ENCODE data around the gene ASB8. TPM values are rescaled to one million over a fixed set of nuclear protein-coding genes. Genes with fewer than 3 reads are reported as not detected.
"Not testable (repeated sequence)": the region's sequence is repeated elsewhere in the genome, so short reads cannot be mapped to it uniquely, and the experiment has no call there.

The ASB8 gene
- polyA plus RNA-seq, 3 donors: 28.6 to 46.4 (median 44.5) TPM

DNA sequence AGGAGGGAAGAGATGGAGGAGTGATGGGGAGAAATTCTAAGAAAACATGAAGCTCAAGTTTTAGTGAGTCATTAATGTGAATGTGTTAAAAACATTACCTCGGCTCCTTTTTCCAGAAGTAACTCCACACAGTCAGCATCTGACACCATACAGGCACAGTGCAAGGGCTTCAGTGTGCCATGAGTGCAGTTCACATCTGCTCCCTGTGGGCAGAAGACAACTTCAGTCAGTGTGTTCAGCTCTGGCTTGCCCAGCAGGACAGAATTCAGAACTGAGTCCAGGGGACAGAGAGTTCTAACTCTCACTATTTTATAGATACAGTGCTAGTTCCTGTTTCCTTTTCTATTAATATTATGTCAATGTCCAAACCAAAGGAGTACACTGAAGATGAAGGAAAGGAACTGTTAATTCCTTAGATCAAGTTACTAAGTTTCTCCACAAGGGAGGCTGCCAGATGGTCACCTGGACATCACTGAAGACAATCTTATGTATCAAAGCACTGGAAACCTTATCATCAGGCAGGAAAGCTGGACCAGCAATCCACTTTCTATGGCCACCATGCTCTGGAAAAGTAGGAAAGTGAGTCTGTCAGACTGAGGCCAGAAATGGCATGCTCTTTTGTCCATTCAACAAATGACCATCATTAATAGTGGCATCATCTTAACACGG, 6.1 kb downstream of the ASB8 start:
- no peak for DNase-seq

DNA sequence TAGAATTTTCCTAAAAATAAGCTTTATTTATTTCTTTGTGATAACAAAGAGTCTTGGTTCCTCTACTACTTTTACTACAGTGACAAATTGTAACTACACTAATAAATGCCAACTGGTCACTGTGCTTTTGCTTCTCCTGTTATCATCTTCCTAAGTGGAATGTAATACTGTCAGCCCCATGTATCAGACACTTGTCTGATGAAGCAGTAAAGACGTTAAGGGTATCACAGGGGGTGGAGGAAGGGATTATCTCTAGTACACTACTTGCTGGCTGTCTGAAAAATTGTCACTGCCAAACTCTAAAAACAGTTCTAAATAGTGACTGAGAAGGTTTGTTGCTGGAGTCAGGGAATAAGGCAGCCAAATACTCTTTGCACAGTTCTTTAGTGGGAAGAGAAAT, 11.3 kb downstream of the ASB8 start:
- no peak for DNase-seq

DNA sequence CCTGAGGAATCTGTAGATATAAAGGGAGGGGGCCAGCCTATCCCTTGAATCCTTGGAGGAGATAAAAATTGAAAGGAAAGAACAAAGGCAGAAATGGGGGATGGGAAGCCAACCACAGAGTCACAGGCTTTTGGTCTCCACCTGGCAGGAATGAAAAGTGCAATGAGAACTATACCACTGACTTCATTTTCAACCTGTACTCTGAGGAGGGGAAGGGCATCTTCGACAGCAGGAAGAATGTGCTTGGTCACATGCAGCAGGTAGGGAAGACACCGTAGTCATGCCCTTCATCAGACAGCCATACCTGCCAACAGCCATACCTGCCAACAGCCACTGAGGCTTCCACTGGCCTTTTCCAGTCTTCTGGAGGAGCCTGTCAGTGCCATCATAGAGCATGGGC, 13.4 kb downstream of the ASB8 start:
- no peak for DNase-seq

DNA sequence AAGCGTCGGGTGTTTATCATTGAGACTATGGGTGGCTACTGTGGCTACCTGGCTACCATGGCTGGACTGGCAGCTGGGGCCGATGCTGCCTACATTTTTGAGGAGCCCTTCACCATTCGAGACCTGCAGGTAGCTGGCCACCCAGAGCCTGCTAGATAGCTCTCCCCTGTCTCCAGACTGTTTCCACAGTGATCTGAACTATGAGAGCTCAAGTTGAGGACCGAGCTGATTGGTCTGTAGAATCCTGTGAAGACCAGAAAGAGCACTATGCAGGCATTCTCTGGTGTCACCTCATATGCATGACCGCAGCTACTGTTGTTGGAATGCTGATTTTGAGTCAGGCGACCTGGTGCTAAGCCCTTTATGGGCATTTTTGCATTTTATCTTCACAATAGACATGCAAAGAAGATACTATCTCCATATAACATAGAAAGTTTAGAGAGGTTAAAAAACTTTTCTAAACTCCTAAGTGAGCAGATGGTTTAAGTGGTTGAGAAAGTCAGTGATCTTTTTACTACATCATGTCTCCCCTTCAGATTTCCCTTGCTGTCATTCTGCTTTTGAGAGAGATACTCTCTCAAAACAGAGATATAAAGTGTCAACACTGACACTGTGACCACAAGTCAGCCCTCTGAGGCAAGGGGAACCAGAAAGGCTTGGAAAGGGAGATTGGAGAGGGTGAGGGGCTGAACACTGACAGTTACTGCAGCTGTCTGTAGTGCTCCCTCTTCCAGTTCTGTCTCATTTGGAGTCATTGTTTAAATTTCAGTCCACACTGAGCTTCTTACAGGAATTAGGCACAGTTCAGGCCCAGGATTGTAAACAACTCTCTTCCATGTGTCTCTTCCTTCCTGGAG, 14.3 kb downstream of the ASB8 start:
- DNase-seq: no peak

DNA sequence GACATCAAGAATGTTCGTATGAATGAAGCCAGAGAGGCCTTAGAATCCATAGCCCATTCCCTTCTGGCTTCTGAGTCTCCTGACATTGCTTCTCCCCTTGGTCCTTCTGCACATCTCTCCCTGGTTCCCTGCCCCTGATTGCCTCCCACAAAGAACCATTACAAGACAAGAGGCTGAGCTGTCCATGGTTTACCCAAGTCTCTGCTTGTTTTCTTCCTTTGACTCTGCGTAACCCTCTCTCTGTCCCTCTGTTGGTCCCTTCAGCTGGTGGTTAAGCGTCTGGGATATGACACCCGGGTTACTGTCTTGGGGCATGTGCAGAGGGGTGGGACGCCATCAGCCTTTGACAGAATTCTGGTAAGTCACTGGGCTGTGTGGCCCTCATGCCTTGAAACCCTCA, 22.3 kb downstream of the ASB8 start:
- no peak for DNase-seq

DNA sequence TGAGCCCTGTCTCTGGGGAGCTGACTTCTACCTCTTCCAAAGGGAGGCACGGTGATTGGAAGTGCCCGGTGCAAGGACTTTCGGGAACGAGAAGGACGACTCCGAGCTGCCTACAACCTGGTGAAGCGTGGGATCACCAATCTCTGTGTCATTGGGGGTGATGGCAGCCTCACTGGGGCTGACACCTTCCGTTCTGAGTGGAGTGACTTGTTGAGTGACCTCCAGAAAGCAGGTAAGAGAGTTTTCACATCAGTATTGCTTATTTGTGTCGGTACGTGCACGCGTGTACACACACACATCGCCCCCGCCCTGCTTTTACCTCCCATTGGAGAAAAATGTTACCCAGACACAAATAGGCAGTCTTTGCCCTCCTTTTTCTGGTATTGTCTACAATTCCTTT, 24.5 kb downstream of the ASB8 start:
- no peak for DNase-seq

DNA sequence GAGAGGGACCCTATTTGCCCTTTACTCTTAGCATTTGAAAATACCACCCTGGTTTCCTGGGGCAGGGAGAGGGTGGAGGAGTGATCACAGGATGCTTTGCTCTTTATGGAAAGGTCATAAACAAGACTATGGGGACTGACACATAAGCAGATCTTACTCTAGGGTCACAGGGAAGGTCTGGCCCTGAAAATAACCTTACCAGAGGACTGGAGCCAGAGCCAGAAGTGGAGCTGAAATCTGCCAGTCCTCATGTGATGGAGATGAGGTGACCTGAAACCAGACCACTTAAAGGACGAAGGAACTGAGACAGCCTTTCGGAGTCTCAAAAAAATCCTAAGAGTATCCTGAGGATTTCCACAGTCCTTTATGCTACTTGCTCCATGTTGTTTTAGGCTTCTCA, 25.8 kb downstream of the ASB8 start:
- DNase-seq: no peak

DNA sequence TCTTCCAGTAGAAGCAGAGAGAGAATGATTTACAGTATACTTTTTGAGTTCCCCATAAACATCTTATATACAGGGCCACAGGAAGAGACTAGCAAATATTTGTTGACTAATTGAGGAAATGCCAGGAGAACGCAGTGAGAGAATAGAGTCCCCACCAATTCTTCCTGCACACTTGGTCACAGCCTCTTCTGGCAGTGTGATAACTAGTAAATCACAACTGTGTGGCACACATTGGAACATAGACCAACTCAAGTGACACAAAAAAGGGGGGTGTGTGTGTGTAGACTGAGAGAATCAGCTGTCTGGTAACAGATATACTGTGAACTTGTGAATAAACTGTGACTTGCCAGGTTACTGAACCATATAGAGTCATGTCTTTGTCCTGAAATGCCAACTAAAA, 27.9 kb downstream of the ASB8 start:
- no peak for DNase-seq

DNA sequence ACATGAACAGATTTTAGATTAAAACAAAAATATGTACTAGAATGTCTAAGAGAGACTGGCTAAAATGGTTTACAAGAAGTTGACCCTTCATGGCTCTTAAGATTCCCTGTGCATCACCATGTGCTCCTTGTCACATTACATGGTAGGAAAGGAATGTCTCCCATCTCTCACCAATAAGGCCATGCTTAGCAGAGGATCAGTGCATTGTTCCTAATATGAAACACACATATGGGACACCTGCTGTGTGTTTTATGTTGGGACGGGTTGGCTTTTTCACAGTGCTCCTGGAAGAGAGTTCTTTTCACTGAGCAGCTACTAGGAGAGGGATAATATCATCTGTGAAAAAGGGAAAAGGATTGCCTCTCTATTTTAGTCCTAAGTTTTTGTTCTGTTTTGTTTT, 28.5 kb downstream of the ASB8 start:
- no peak for DNase-seq

DNA sequence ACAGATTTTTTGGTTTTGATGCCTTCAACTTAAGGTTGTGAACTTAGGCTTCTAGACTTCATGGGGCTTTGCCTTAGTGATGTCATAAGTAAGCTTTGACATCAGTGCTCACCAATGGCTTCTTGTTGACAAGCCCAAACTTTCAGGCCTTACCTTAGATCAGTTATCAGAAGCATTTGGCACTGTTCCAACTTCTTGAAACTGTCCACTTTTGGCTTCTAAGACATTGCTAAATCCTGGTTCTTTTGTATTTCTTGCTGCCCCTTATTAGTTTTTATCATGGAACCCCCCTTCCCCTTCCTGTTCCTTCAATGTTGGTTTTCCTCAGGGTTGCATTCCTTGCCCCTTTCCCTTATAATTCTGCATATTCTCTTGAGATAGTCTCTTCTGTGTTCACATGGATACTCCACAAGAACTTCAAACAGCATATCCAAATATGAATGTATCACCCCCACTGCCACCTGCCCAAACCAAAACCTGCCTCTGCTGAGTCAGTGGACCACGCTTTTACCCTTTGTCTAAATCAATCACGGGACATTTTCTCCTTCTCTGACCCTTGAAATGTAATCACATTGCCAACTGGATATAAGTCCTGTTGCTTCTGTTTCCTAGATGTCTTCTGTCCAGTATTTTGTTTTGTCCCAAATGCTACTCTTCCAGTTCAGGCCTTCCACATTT, 30.2 kb downstream of the ASB8 start:
- no peak for DNase-seq

DNA sequence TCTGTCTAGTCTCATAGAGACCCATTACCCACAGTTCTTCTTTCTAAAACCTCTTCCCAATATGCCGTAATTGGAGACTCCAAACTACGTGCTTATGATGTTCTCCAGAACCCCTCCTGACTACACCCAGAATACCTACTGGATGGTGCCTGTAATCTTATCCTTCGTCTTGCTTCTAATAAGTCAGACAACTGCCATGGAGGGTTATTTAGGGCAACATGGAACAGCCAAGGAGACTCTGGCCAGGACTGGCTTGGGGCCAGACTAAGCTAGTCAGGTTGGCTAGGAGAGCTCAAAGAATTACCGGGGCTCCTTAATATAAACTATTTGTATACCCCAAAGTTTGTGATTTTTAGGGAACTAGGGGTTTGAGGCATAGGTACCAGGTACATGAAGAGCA, 31.3 kb downstream of the ASB8 start:
- no peak for DNase-seq

DNA sequence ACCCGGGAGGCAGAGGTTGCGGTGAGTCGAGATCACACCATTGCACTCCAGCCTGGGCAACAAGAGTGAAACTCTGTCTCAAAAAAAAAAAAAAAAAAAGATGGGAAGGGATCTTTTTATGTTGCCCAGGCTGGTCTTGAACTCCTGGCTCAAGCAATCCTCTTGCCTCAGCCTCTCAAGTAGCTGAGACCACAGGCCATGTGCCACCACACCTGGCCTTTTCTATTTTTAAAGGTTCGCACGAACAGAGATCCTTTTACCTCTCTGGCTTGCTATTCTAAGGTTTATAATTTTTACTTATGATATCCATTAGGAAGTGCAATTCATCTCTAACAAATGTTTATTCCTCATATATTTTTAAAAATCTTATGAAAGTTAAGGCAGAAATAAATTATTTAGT, 31.8 kb downstream of the ASB8 start:
- DNase-seq: not testable (repeated sequence)

DNA sequence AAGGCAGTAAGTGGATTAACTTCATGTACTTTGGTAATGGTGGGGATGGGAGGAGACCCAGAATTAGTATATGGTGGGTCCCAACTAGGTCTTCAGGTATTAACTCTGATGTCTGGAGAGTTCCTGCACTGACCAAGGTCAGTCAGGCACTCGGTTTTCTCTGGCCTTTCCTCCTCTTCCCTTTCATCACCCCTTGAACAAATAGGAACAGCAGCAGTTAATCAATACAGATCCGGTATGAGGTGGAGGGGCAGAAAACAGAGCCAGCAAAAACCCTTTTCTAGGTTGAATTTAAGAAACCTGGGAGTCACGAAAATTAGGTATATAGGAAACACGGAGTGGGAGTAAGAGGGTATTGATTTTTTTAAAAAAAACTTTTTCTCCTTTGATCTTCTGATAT, 34.1 kb downstream of the ASB8 start:
- DNase-seq: no peak

DNA sequence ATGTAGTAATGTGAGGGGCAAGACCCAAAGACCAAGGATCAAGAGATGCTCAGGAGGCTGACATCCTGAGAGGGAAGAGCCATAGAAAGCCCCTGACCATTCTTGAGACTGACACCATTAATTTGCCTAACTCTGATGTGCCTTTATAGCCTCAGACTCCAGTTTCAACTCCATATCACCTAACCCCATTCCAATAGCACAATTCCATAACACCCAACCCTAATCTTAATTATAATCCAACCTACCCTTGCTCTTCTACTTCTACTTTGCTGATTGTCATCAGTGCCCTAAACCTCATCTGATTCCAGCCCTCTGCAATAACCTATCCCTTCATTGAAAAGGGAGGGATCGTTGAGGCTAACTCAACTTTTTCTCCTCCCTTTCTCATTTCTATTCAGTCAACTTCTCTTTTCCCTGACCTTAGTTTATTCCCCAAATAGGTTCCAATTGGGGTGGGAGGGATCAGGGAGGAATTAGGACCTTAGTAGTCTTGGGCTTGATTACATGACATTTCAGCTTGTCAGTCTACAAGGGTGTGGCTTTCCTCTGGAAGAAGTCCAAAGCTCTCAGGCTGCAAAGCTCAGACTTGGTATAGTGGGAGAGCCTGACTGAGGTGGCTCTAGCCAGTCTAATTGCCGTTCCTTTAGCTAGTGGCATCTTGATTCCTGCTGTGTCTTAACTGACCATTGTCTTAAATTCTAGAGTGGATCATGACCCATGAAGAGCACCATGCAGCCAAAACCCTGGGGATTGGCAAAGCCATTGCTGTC, 35.1 kb downstream of the ASB8 start:
- DNase-seq: no peak

DNA sequence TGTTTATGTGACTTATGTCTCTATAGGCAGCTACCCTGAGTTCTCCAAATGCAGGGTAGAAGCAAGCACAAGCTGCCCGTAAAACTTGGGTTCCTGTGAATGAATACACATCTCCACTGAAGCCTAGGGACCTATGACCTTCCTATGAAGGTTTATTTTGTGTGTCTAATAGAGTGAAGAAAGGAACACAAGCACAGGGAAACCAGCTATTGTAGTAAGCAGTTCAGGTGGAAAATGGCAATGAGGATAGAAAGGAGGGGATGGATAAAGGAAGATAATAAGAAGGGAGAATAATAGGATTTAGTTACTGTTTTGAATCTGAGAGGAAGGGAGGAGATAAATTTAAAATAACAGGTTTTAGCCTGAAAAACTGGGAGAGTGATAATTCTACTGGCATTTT, 35.8 kb downstream of the ASB8 start:
- no peak for DNase-seq

DNA sequence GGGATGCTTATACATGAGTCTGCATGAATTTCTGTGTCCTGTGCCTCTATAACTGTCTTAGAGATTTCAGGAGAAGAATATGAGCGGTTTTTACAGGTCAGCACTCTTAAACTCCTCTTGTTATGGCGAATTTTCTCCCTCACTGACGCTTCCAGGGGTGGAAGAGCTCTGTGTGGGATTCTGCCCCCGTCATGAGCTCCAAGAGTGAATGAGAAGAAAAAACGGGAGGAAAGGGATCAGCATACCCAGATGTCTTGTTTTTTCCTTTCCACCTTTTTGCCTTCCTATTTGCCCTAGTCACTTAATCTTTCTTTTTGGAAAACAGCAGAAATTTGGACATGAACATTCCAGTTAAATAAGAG, 37.5 kb downstream of the ASB8 start:
- no peak for DNase-seq

DNA sequence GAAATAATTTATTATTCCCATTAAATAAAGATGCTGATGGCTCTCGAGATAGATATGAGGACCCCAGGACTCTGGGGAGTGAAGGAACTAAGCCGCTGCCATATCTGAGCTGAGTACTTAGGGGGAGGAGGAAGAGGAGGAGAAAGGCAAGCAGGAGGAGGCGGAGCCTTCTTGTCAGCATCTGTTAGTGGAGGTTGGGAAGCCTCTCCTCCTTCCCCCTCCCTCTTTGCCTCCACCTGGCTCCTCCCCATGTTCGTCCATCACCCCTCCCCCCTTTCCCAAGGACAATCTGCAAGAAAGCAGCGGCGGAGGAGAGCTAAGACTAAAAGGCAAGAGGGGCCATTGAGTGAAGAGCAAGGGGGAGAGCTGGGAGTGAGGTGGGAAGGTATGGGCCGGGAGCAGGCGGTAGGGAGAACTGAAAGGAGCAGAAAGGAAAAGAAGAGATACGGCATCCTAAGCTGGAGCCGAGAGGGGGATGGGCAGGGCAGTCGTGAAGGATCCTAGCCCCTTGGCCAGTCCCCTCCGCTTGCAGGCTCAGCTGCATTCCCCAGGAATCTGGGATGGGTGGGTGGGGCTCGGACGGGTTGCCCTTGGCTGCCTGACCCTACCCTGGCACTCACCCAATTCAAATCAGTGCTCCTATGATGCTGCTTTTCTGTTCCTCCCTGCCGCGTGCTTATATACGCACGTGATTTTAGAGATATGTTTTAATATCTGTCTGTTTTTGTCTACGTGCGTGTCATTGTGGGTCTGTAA, 38.1 kb downstream of the ASB8 start, which contains the start of gene PFKM:
Gene PFKM (plus strand): TSS at position 287 of the 756 bp plus-strand sequence. CDS start 3,411 bp downstream, outside the sequence.
- DNase-seq: peak; percentile 91

DNA sequence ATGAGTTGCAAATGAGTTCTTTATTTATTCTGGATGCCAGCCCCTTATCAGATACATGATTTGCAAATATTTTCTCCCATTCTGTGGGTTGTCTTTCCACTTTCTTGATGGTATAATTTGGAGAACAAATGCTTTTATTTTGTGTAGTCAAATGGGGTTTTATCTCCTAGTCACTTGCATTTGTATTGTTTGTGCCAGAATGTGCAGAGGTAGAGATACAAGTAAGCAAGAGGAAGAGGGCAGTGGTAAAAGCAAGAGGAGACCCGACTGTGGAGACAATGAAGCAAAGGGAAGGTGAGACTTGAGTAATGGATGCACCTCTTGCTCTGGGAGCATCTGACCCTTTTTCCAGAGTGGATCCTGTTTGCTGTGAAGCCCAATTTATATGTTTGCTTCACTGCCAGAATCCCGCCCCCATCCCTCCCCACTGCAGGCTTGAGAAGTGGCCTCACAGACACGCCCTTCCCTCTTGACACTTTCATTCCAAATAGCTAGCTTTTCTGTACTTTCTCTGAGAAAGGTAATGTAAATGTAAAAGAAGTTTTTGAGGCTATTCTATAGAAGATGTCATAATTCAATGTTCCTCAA, 38.9 kb downstream of the ASB8 start:
- no peak for DNase-seq

DNA sequence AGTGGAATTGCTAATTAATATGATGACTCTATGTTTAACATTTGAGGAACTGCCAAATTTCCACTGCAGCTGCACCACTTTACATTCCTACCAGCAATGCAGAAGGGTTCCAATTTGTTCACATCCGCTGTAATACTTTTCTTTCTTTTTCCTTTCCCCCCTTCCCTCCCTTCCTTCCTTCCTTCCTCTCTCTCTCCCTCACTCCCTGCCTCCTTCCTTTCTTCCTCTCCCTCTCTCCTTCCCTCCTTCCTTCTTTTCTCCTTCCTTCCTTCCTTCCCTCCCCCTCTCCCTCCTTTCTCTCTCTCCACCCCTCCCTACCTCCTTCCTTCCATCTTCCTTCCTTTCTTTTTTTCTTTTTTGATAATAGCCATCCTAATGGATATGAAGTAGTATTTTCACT, 41.4 kb downstream of the ASB8 start:
- no peak for DNase-seq

DNA sequence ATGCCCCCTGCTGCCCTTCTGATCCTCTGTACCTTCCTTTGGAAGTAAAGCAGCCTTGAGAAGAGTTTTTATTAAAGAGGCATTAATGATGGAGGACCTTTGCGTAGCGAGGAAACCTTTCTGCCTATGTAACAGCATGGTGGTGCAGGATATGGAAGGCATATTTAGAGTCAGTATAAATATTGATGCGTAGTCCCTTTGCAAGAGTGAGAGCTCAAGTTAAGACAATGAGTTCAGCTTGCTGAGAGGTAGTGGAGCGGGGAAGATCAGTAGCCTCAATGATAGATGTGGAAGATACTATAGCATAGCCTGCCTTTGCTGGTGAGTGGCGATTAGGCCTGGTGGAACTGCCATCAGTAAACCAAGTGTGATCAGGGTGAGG, 46.0 kb downstream of the ASB8 start:
- not testable (repeated sequence) for DNase-seq

DNA sequence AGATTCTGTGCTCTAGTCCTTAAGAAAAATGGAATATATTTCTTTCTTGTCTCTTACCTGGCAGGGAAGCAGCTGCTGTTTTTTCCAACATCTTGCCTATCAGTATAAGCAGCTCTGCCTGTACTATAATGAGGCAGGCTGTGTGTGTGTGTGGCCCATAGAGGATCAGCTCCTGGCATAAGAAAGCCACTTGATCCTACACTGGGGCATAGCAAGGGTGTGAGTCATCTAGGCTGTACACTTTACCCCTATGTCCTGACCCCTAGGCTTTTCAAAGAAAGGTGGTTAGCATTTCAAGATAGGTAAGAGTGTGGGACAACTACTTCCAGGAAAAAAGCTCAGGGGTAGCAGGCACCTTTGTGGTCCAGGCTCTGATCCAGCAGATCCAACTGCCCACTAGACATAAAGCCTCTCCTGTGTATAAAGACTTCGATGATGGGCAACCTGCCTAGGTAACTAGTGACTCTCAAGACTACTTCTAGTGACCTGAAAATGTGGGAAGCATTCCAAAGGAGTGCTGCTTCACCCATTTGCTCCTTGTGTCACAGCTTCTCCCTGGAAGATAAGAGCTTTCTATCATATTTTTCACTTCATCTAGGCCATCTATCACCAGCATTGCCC, 46.5 kb downstream of the ASB8 start:
- DNase-seq: no peak
